GM23338 (cell line): ENCODE measurements around the gene PKNOX2.

Source experiments
- CREB1 ChIP-seq: fragments of 250-450 bp; sonication (Bioruptor Pico); IDR thresholded peaks from 2 replicates; pipeline ENCODE4 v1.5.0; 2020; ENCODE audit warnings: low read depth, mild to moderate bottlenecking, moderate library complexity
- EZH2 ChIP-seq: fragments of 200-600 bp; sonication (generic); IDR thresholded peaks from one replicate; pipeline ENCODE4 v1.8.0; 2017; ENCODE audit warnings: antibody characterized with exemption, mild to moderate bottlenecking, low read depth; ENCODE audit not compliant: unreplicated experiment
- EZH2phosphoT487 ChIP-seq: fragments of 200-600 bp; sonication (generic); IDR thresholded peaks from one replicate; pipeline ENCODE4 v1.8.1; 2018; ENCODE audit warnings: antibody characterized with exemption; ENCODE audit not compliant: unreplicated experiment
- JUNB ChIP-seq: IDR thresholded peaks from one replicate; pipeline ENCODE4 v1.6.1; 2016; ENCODE audit warnings: antibody characterized with exemption; ENCODE audit not compliant: unreplicated experiment
- NANOG ChIP-seq: IDR thresholded peaks from 2 replicates; pipeline ENCODE4 v1.6.1; 2016; ENCODE audit warnings: antibody characterized with exemption, borderline replicate concordance
- POLR2AphosphoS5 ChIP-seq: IDR thresholded peaks from 2 replicates; pipeline ENCODE4 v1.6.1; 2016; ENCODE audit warnings: antibody characterized with exemption, low read depth
- STAT1 ChIP-seq: IDR thresholded peaks from one replicate; pipeline ENCODE4 v1.6.1; 2016; ENCODE audit warnings: antibody characterized with exemption; ENCODE audit not compliant: unreplicated experiment
- ZNF114 ChIP-seq: fragments of 250-450 bp; sonication (Bioruptor Pico); IDR thresholded peaks from 2 replicates; pipeline ENCODE4 v1.5.0; 2020; ENCODE audit warnings: mild to moderate bottlenecking, moderate library complexity
- ZNF331 ChIP-seq: fragments of 250-450 bp; sonication (Bioruptor Pico); IDR thresholded peaks from 2 replicates; pipeline ENCODE4 v1.5.0; 2020; ENCODE audit warnings: low read depth, mild to moderate bottlenecking, moderate library complexity
- TF ChIP-seq, protein P1 (sequence below), 2 experiments: fragments of 200-600 bp in 1 of 2; sonication (generic) in 1 of 2; conservative IDR thresholded peaks; 2 replicates each; pipeline versions ENCODE4 v1.5.1 to v1.6.1; 2016 to 2017; ENCODE audit warnings: antibody characterized with exemption in 2 of 2, low read depth in 2 of 2, mild to moderate bottlenecking in 2 of 2, moderate library complexity in 1 of 2
- TF ChIP-seq, protein P2 (sequence below): IDR thresholded peaks from one replicate; pipeline ENCODE4 v1.6.1; 2018; ENCODE audit warnings: antibody characterized with exemption; ENCODE audit not compliant: unreplicated experiment
- TF ChIP-seq, protein P3 (sequence below): fragments of 250-450 bp; sonication (Bioruptor Pico); IDR thresholded peaks from 2 replicates; pipeline ENCODE4 v1.5.0; 2020; ENCODE audit warnings: mild to moderate bottlenecking, moderate library complexity
- TF ChIP-seq, protein P4 (sequence below): IDR thresholded peaks from 2 replicates; pipeline ENCODE4 v1.6.1; 2016; ENCODE audit warnings: antibody characterized with exemption

DNA sequence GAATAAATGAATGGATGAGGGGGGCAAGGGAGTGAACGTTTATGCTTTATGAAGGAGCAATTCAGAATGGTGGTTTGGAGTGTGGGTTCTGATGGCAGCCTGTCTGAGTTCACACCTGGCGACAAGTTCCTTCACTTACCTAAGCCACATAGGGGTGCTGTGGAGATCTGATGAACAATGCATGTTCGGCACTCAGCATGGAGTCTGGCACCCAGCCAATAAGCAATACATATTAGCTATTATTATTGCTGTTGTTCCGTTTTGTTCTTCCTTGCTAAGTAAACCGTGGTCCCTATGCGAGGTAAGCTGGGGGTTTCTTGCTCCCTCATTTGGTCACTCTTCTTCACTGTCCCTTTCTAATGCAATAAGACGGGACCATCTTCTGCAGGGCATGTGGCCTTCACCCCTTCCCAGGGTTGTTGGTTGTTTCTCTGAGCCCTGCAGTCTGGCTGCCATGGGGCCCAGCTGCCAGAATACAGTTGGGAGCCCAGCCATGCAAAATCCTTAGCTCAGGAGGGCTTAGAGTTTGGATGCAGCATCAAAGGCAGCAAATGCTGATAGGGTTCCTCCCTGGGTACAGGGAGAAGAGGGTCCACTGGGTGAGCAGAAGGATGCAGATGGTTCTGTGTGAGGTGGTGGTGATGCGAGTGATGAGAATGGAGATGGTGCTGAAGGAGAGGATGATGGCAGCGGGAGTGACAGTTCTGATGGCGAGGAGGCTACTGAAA lies 6.4 kb upstream of the PKNOX2 start:
- TF ChIP-seq, protein P1, sequence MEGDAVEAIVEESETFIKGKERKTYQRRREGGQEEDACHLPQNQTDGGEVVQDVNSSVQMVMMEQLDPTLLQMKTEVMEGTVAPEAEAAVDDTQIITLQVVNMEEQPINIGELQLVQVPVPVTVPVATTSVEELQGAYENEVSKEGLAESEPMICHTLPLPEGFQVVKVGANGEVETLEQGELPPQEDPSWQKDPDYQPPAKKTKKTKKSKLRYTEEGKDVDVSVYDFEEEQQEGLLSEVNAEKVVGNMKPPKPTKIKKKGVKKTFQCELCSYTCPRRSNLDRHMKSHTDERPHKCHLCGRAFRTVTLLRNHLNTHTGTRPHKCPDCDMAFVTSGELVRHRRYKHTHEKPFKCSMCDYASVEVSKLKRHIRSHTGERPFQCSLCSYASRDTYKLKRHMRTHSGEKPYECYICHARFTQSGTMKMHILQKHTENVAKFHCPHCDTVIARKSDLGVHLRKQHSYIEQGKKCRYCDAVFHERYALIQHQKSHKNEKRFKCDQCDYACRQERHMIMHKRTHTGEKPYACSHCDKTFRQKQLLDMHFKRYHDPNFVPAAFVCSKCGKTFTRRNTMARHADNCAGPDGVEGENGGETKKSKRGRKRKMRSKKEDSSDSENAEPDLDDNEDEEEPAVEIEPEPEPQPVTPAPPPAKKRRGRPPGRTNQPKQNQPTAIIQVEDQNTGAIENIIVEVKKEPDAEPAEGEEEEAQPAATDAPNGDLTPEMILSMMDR (conservative IDR thresholded peaks at IDR 0.05; ENCODE audit: low read depth in 2 of 2) = 0 out of 4 replicates have a peak, but pooled peaks of 1 of the 2 experiments have one; percentile 12
- TF ChIP-seq, protein P2, sequence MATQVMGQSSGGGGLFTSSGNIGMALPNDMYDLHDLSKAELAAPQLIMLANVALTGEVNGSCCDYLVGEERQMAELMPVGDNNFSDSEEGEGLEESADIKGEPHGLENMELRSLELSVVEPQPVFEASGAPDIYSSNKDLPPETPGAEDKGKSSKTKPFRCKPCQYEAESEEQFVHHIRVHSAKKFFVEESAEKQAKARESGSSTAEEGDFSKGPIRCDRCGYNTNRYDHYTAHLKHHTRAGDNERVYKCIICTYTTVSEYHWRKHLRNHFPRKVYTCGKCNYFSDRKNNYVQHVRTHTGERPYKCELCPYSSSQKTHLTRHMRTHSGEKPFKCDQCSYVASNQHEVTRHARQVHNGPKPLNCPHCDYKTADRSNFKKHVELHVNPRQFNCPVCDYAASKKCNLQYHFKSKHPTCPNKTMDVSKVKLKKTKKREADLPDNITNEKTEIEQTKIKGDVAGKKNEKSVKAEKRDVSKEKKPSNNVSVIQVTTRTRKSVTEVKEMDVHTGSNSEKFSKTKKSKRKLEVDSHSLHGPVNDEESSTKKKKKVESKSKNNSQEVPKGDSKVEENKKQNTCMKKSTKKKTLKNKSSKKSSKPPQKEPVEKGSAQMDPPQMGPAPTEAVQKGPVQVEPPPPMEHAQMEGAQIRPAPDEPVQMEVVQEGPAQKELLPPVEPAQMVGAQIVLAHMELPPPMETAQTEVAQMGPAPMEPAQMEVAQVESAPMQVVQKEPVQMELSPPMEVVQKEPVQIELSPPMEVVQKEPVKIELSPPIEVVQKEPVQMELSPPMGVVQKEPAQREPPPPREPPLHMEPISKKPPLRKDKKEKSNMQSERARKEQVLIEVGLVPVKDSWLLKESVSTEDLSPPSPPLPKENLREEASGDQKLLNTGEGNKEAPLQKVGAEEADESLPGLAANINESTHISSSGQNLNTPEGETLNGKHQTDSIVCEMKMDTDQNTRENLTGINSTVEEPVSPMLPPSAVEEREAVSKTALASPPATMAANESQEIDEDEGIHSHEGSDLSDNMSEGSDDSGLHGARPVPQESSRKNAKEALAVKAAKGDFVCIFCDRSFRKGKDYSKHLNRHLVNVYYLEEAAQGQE = no peak
- TF ChIP-seq EZH2phosphoT487 (no peak), POLR2AphosphoS5 (no peak), JUNB (no peak), EZH2 (no peak), ZNF114 (CRISPR knock-in tag) (no peak), CREB1 (CRISPR knock-in tag) (no peak), ZNF331 (no peak), STAT1 (no peak), NANOG (no peak)
- TF ChIP-seq, protein P3, sequence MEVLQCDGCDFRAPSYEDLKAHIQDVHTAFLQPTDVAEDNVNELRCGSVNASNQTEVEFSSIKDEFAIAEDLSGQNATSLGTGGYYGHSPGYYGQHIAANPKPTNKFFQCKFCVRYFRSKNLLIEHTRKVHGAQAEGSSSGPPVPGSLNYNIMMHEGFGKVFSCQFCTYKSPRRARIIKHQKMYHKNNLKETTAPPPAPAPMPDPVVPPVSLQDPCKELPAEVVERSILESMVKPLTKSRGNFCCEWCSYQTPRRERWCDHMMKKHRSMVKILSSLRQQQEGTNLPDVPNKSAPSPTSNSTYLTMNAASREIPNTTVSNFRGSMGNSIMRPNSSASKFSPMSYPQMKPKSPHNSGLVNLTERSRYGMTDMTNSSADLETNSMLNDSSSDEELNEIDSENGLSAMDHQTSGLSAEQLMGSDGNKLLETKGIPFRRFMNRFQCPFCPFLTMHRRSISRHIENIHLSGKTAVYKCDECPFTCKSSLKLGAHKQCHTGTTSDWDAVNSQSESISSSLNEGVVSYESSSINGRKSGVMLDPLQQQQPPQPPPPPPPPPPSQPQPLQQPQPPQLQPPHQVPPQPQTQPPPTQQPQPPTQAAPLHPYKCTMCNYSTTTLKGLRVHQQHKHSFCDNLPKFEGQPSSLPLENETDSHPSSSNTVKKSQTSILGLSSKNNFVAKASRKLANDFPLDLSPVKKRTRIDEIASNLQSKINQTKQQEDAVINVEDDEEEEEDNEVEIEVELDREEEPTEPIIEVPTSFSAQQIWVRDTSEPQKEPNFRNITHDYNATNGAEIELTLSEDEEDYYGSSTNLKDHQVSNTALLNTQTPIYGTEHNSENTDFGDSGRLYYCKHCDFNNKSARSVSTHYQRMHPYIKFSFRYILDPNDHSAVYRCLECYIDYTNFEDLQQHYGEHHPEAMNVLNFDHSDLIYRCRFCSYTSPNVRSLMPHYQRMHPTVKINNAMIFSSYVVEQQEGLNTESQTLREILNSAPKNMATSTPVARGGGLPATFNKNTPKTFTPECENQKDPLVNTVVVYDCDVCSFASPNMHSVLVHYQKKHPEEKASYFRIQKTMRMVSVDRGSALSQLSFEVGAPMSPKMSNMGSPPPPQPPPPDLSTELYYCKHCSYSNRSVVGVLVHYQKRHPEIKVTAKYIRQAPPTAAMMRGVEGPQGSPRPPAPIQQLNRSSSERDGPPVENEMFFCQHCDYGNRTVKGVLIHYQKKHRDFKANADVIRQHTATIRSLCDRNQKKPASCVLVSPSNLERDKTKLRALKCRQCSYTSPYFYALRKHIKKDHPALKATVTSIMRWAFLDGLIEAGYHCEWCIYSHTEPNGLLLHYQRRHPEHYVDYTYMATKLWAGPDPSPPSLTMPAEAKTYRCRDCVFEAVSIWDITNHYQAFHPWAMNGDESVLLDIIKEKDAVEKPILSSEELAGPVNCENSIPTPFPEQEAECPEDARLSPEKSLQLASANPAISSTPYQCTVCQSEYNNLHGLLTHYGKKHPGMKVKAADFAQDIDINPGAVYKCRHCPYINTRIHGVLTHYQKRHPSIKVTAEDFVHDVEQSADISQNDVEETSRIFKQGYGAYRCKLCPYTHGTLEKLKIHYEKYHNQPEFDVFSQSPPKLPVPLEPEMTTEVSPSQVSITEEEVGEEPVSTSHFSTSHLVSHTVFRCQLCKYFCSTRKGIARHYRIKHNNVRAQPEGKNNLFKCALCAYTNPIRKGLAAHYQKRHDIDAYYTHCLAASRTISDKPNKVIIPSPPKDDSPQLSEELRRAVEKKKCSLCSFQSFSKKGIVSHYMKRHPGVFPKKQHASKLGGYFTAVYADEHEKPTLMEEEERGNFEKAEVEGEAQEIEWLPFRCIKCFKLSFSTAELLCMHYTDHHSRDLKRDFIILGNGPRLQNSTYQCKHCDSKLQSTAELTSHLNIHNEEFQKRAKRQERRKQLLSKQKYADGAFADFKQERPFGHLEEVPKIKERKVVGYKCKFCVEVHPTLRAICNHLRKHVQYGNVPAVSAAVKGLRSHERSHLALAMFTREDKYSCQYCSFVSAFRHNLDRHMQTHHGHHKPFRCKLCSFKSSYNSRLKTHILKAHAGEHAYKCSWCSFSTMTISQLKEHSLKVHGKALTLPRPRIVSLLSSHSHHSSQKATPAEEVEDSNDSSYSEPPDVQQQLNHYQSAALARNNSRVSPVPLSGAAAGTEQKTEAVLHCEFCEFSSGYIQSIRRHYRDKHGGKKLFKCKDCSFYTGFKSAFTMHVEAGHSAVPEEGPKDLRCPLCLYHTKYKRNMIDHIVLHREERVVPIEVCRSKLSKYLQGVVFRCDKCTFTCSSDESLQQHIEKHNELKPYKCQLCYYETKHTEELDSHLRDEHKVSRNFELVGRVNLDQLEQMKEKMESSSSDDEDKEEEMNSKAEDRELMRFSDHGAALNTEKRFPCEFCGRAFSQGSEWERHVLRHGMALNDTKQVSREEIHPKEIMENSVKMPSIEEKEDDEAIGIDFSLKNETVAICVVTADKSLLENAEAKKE = no peak
- TF ChIP-seq, protein P4, sequence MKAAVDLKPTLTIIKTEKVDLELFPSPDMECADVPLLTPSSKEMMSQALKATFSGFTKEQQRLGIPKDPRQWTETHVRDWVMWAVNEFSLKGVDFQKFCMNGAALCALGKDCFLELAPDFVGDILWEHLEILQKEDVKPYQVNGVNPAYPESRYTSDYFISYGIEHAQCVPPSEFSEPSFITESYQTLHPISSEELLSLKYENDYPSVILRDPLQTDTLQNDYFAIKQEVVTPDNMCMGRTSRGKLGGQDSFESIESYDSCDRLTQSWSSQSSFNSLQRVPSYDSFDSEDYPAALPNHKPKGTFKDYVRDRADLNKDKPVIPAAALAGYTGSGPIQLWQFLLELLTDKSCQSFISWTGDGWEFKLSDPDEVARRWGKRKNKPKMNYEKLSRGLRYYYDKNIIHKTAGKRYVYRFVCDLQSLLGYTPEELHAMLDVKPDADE = no peak
